GM18511 (cell line): Measurements from ENCODE around the gene SAMD4B.
"Not testable (repeated sequence)": the region's sequence is repeated elsewhere in the genome, so short reads cannot be mapped to it uniquely, and the experiment has no call there.

Experiments used
- ATAC-seq: cut with Tn5 transposase; IDR thresholded peaks from one replicate; pipeline ENCODE4 v1.9.1; 2021; ENCODE audit warnings: mild to moderate bottlenecking, moderate library complexity; ENCODE audit not compliant: unreplicated experiment

Gene SAMD4B

GRCh38 chr19:39362682-39363657, 20.7 kb downstream of the SAMD4B start:
- ATAC-seq = no peak

DNA sequence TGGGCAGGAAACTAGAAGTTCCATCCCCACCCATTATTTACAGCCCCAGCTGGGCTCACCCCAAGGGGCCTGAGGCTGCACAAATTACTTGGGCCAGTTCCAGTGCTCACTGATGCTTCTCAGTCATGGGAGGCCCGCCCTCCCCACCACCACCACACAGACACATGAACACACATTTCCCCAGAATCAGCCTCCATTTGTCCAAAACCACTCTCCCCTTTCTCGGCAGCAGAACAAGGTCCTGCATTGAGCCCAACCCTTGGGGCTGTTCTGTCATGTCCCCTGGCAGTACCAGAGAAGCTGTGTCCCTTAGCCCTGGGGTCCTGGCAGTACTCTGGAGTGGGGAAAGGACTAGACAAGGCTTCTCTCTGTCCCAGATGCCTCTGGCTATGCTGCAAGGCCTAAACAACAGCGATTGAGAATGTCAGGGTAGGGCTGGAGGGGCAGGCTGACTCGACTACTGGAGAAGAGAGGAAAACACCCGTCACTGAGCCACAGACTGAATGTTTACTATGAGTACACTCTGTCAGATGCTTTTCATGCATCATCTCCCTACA, 21.8 kb downstream of the SAMD4B start:
- ATAC-seq = no peak

GRCh38 chr19:39365531-39365930, 23.3 kb downstream of the SAMD4B start:
- no peak for ATAC-seq

DNA sequence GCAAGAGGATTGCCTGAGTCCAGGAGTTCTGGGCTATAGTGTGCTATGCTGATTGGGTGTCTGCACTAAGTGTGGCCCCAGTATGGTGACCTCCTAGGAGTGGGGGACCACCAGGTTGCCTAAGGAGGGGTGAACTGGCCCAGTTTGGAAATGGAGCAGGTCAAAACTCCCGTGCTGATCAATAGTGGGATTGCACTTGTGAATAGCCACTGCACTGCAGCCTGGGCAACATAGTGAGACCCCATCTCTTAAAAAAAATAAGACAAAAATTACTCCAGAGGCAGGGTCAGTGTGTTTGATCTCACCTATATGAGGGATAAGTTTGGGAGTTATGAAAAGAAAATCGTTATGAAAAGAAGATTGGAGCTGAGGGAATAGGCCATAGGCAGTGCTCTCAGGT, 27.0 kb downstream of the SAMD4B start:
- no peak for ATAC-seq

GRCh38 chr19:39370735-39371134, 28.5 kb downstream of the SAMD4B start:
- ATAC-seq = no peak

DNA sequence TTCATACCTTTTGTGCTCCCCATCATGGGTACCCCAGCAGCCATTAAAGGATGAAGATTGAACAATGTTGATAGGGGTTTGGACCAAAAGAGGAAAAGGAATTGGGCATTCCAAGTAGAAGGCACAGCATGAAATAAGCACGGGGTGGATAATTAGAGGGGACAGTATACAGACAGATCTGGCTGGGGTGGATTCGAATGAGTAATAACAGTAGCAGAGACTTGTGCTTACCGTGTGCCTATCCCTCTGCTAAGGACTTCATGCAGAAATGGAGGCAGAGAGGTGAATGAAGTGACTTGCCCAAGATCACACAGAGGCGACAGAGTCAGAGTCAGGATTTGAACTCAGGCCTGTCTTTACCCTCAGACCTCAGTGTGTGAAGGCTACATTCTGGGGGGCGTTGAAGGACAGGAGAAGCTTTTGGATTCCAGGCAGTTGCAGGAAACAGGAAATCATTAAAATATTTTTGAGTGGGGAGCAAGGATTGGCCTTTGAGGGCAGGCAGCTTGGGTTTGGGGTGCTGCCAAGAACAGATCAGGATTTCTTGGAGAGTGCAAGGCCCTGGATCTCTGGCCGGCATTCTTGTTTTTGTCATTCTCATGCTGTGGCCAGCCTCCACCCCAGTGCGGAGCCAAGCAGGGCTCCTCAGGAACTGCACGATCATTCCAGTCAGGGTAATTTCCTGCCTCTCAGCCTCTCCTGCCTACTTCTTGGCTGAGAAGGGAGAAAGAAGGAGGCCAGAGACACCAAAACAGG, 30.0 kb downstream of the SAMD4B start:
- no peak for ATAC-seq

GRCh38 chr19:39372941-39373340, 30.7 kb downstream of the SAMD4B start:
- no peak for ATAC-seq

DNA sequence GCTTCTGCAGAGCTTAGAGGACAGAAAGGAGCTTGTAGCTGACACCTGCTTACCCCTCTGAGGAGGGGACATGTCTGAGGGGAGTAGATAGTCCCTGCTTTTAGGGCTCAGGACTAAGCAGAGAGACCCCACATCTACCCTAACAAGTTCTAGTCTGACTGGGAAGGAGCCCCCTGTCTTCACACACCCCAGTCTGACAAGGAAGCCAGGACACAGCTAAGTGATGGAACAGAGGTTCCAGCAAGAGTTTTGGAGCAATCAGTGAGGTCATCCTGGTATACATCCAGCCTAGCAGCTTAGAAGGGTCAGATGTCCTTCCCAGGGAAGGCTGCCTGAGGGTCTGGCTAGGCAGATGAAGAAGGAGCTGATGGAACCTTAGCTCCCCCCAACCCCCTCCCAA, 33.7 kb downstream of the SAMD4B start:
- no peak for ATAC-seq

DNA sequence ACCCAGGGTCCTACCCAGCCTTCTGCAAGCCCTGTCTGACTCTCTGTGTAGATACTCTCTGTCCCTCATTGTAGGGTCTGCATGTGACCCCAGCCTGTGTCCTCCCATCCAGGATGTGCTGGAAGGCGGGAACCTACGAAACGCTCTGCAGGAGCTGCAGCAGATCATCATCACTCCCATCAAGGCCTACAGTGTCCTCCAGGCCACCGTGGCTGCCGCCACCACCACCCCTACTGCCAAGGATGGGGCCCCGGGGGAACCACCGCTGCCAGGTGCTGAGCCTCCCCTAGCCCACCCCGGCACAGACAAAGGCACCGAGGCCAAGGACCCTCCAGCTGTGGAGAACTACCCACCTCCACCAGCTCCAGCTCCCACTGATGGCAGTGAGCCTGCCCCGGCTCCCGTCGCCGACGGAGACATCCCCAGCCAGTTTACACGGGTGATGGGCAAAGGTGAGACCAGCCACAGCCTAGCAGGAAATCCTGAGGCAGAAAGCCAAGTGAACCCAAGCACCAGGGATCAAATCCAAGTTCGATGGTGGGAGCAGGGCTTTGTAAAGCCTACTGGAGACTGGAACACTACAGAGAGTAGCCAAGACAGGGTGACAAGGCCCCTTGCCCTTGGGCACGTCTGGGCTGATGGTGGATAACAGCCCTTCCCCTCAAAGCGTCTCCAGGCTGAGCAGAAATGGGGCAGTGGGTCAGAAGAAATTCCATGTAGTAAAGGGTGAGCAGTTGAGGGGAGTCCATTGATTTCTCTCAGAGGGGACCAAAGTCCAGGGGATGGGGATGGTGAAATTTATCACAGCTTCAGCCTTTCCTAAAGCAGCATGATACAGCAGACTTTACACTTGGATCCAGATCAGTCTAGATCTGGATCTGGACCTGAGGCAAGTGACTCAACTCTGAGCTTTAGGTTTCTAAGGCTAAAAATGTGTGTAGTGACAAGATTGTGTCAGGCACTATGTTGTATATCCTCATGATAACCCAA, 35.4 kb downstream of the SAMD4B start:
- no peak for ATAC-seq

- ATAC-seq = not testable (repeated sequence)
Observed at GRCh38 chr19:39379366-39379765, 37.1 kb downstream of the SAMD4B start.

GRCh38 chr19:39379865-39380396, 37.7 kb downstream of the SAMD4B start:
- ATAC-seq = no peak

- no peak for ATAC-seq
Observed at GRCh38 chr19:39380521-39381502, 38.6 kb downstream of the SAMD4B start.

GRCh38 chr19:39381910-39382611, 39.8 kb downstream of the SAMD4B start:
- ATAC-seq = no peak

GRCh38 chr19:39382991-39383828, 41.0 kb downstream of the SAMD4B start:
- ATAC-seq = no peak

GRCh38 chr19:39384839-39385568, 42.8 kb downstream of the SAMD4B start:
- no peak for ATAC-seq

- no peak for ATAC-seq
Observed at GRCh38 chr19:39385629-39386411, 43.6 kb downstream of the SAMD4B start.
